HuH-7 (cell line): ENCODE data around the gene TP53I11.

Experiments
- DNase-seq: peaks from one replicate; pipeline ENCODE4 v3.0.0; 2011; ENCODE audit warnings: low spot score

The TP53I11 gene

DNA sequence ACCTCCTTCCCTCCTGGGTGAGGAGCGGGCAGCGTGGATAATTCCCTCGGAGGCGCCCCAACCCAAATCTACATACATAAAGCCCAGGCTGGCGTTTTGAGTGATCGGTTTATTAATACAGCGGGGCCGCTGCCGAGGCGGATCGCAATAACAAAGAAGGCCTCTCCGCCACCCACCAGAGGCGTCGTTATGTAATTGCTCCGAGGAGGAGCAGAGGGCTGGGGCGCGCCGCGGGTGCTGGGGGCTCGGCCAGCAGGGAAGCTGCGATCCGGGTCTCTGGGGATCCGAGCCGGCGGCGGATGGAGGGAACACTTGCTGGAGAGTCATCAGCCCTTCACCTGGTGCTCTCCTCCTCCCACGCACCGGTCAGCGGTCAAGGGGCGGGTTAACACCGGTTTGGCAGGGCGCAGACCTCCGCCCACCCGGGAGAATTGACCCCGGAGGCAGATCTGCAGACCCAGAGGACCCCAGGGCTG, 6.4 kb upstream of the TP53I11 start:
- no peak for DNase-seq

DNA sequence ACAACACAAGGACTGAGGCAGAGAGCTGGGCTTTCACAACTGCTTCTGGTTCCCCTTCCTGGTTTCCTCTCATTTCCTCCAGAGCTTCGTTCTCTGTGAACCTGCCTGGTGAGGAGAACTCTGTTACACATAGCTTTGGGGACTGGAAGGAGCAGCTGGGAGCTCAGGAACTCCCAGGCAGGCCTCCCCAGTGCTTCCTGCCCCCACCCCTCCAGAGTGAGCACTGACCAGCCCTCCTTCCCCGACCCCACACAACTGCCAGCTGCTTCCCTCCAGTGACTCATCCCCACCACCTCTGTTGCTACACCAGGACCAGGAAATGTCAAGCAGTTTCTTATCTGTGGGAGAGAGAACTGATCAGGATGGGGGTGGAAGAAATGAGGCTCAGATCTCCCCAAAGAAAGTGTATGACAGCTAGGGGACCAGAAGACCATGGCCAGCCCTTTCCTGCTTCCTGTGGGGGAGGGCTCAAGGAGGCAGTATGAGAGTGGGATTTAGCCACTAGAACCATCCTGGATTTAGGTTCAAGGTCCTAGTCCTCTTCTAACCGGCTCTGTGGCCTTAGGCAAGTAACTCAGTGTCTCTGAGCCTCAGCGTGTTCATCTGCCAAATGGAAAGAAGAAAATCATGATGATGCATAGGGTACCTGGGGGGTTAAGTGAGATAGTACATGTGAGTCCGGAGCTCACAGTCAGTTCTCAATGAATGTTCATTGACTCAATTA, 4.5 kb upstream of the TP53I11 start:
- no peak for DNase-seq

DNA sequence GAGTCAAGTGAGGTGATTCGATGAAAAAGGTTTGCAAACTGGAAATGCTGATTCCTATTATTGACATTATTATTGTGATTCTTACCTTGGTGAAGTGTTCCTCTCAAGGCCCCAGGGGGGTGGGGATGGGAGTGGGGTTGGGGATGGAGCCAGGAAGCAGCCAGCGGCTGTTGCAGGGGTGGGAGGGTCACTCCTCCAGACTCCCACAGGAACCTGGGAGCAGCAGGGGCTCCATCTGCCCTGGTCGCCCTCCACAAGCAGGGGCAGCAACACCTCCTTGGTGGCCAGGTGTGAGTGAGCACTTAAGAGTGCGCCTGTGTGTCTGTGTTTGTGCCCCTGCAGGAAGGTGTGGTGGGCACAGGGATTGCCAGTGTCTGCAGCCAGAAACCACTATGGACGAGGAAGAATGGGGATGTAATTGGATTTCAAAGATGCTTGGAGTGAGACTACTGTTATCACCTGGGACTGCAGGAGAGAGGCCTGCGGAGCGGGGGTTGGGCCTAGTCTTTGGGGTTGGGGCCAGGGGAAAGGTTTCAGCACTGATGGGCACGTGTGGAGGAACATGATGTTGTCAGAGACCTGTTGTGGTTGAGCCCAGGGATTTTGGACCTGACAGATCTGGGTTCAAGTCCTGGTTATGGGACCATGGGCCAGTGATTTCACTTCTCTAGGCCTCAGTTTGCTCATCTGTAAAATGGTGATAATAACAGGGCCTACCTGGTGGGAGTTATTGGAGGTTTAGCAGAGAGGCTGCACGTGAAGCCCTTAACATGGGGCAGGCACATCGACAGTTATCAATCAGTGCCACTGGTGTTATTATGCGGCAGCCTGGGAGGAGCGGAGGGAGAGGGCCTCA, 3.6 kb upstream of the TP53I11 start:
- no peak for DNase-seq

DNA sequence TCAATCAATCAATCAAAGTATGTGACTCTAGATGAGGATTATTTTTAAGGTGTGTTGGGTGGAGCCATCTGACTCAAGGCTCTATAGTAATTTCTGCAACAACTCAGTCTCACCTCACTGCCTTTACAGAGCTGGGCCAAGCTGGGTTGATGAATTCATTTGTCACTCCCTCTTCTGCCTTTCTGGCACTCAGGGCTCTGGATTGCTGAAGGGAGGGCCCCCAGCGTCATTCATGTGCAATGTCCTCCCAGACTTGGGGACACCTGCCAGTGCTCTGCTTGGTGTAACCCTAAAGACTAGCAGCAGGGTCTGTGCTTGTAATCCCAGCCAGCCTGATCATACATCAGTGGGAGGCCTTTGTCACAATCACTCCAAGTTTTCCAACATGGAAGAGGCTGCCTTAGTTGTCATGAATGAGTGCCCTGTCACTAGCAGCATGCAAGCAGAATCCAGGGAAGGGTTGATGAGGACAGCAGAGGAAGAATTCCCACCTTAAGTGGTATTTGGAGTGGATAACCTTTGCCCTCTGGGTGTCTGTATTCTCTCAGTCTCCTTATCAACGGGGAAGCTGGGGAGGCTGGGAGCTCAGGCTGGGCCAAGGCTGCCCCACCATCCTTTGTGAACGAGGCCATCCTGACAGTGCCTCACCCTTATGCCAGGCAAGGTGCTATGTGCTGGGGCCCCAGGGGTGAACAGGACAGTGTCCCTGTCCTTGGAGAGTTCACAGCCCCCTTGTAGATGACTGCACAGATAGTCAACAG, 2.0 kb upstream of the TP53I11 start:
- DNase-seq = no peak

DNA sequence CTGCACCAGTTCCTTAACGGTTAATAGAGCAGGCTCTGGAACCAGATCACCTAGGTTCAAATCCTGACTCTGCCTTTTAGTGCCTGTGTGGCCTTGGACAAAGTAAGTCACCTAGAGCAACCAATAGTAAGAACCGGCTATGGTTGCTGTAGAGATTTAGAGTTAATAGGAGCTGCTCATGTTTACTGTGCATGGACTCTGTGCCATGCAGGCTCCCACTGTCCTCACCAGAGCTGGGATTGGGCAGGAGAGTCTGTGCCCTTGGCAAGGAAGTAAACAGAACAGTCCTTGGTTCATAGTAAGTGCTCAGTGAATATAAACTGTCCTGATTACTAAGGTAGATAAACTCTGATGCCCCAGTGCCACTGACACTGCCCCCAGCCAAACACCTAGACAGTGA, 1.4 kb upstream of the TP53I11 start:
- DNase-seq = no peak

DNA sequence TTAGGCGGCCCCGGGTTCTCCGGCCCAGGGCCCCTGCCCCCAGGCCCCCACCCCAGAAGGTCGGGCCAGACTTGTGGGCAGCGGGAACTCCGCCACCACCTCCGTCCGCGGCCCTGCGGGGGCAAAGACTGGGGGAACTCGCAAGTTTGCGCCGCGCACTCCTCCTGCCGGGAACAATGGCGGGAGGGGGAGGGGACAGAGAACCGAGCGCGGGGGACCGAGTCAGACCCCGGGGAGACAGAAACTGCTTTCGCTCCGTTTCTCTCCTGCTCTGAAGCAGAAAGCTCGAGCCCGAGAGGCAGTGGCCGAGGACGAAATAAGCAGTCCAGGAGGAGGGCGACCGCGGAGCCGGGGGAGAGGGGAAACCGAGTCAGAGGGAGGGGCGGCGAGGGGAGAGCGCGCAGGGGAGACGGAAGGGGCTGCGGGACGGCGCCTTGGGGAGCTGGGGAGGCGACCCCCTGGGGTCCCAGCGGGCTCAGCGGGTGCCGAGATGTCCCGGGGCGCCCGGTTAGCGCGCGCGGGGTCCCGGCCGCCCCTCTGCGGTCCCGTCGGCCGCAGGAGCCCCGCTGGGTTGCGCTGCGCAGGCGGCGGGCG, 555 bp downstream of the TP53I11 start:
- DNase-seq = peak; percentile 53

DNA sequence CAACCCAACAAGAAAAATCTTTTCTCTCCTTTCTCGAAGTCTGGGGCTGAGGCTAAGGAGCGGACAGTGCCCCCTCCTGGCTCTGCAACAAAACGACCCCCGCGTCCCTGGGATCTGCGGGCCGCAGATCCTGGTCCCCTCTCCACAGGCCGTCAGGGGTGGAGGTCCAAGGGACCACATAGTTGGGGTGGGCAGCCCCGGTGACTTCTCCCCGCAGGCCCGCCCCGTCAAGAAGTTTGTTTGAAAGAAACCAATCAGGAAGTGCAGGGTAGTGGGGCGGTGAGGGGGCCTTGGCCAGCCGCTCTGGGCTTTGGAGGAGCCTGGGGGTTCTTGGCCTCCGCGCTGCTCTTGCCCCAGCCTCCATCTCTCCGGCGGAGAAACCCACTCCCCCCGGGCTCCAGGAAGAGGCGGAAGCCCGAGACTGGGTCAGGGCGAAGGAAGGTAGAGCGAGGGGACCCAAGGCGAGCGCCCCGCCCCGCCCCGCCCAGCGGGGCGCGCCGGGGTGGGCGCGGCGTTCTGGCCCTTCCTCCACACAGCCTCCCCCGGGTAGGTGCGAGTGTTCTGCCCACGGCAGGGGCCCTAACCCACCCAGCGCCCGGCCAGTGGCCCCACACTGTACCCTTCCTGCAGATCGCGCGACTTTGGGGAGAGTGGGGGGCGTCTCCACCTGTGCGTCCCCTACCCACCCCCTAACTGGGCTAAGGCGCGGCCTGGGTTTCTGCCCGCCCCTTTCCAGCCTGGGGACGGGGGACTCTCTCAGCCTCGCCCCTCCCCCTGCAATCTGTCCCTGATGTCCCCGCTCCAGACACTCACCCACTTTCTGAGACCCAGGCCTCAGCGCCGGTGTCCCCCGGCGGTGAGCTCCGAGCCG, 1.3 kb downstream of the TP53I11 start:
- DNase-seq = peak; percentile 74

DNA sequence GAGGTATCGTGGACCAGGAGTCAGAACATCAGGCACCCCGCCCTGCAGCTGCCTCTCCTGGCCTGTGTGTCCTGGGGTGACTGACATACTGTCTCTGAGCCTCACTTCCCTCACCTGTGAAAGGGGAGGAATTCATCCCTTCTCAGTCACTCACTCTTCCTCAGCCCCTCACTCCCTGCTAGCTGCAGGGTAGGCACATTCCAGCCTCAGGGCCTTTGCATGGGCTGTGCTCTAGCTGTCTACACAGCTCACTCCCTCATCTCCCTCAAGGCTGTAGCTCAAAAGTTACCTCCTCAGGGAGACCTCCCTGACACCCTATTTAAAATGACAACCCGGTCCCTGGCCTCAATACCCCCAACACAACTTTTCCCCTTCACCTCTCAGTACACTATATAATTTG, 2.5 kb downstream of the TP53I11 start:
- DNase-seq = no peak

DNA sequence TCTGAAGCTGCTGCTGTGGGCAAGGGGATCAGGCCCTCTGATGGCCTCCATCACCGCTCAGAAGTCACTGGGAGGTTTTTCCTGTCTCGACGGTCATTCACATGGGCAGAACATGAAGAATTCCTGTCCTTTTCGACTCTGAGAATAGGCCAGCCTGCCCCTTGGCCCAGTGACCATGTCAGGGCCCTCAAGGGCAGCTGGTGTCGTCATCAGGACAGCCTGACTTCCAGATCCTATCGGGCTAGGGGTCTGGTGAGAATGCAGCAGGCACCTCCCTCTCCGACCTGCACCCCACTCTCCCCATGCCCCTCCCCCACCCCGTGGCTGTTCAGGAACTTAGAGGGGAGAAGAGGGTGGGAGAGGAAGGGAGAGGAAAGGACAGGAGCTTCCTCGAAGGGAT, 3.6 kb downstream of the TP53I11 start:
- no peak for DNase-seq

DNA sequence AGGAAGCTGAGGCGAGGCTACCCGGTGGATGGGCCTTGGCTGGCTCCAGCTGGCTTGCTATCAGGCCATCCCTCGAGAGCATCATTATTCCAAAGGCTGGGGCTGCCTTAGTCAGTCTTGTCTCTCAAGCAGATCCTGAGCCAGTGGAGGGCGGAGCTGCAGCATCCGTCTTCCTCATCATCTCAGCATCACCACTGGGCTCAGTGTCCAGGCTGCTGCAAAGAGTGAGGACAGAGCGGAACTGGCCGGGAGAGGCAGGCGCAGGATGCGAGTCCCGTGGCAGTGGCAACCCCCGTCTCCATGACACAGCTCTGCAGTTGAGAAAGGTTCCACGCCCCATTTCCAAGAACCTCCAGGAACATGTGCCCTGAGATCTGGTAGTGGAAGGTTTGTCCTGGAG, 4.4 kb downstream of the TP53I11 start:
- DNase-seq = no peak

DNA sequence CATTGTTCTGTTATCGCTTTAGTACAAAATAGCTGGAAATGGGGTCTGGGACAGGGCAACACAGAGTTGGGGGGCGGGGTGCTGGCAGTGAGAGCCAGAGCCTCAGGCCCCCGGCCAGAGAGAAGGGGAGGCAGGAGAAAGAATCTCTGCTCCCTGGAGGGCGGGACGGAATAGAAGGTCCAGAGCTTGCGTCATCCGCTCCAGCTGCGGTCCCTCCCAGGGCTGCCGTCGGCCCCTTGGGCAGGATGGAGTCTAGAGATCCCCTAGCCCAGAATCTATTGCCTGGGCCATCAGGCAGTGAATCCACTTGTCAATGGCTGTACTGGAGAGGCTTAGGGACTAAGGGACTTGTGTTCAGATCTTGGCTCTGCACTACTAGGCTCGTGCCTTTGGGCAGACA, 5.0 kb downstream of the TP53I11 start:
- no peak for DNase-seq

DNA sequence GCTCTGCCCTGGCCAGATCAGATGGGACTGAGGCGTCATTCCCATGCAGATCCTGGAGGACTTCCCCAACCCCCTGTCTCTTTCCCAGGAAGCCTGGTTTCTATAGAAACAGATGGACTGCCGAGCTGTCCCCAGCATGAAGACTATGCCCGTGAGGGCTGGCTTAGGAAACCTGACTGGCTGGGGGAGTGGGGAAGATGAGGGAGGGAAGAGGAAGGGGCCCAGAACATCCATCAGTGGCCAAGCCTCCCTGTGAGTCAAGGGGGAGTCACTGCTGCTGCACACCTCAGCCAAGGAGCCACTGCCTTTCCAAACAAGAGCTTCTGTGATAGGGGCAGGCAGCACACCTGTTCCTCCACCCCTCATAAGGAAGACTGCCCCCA, 5.8 kb downstream of the TP53I11 start:
- no peak for DNase-seq

DNA sequence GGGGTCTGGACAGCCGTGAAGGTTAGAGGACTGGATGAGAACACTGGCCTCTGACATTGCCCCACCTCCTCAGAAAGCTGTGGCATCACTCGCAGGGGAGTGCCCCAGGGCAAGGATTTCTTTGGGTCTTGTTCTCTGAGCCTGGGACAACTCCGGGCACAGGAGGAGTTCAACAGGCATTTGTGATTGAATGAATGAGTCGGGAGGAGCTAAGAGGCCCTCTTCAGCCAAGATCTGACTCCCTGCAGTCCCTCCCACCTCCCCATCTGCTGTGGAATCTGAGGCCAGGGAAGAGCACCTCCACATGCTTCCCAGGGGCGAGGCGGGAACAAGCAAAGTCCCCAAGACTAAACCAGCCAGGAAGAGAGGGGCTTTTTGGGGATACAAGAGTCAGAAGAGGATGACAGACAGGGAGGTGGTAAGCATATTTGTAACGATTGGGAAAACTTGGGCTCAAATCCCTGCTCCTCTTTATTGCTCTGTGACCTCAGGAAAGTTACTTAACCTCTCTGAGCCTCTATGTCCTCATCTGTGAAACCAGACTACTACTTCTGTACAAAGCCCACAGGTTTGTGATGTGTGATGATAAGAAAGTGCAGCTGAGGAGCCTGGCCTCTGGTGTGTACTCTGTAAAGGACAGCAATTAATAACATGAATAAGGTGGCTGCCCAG, 6.4 kb downstream of the TP53I11 start:
- DNase-seq = no peak

DNA sequence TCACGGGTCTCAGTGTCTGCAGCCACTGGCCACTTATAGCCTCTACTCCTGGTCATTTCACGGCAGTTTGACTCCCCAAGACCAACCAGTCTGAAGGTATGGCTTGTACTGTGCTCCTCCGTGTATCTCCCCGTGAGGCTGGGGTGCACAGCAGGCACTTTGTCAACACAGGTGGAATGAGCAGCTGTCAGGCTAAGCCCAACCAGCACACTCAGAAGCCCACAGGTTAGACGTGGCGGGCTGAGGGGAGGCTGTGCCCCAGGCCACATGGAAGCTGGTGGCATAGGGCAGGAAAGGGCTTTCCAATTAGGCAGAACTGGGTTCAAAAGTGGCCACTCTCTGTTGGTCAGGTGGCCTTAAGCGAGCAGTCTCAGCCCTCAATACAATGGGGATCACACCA, 7.0 kb downstream of the TP53I11 start:
- no peak for DNase-seq

DNA sequence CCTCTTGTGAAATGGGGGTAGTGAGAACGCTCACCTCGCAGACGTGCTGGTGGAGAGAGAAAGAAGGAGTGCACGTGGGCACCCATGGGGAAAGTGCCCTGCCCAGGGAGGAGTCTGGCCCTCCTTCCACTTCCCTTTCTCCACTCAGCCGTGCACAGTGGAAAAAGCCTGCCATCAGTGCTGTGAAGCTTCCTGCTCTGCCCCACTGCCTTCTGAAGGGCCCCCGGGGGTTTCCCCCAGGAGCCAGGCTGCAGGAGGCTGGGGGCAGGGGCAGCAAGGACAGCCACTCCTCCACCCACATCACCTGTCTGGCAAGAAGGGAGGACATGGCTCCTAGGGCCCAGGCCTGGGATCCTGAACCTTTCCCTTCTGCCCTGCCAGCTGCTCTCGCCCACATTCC, 7.6 kb downstream of the TP53I11 start:
- DNase-seq = no peak

DNA sequence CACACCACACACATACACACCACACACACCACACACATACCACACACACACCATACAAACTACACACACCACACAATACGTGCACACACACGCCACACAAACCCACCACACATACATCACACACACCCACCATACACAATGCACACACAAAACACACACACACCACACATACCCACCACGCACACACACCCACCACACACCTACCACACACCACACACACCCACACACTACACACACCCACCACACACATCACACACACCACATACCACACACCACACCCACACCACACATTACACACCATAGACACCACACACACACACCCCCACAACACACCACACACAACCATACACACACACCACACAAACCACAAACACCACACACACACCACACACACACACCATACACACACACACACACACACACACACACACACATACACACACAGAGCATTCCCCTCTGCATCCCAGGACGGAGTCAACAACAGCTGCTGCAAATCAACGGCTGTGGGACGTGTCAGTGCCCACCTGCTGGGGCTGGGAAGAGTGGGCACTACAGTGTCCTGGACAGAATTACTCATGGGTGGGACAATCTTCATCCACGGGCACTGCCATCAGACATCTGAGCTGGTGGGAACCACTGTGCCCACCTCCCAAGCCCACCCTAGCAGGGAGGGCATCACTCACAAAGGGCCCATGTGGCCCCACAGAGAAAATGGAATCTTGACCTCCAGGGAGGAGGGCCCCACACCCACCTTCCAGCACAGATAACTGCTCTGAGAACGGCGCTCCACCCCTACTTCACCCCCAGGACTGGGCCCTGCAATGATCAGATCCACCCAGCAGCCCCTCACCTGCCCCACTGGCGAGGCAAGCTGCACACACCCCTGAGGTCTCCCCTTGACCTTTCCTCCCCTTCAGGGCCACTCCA, 8.4 kb downstream of the TP53I11 start:
- DNase-seq = no peak

DNA sequence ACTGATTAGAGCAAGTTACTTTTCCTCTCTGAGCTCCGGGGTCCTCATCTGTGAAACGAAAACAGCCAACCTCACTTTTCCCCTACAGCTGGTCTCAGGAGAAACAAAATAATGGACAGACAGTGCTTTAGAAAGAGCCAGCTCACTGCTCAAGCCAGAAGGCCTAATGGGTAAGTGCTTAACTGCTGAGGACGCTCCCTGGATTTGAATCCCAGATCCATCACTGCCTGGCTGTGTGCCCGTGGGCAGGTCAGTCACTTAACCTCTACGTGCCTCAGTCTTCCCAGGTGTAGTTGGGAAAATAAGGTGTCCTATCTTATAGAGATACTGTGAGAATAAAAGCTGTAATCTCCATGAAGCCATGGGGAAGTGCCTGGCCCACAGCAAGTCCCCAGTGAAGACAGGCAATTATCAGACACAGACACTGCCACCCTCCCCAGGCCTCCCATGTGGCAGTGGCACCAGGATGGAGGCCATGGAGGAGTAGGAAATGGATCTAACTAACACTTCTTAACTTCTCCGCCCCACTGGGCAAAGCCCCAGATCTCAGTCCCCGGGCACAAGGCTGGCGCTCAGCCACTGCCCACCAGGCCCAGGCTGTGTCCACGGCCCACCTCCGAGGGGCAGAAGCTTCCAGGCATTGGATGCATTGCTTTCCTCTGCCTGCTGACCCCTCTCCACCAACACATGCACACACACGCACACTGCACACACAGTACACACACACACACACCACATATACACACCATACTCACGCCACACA, 9.2 kb downstream of the TP53I11 start:
- DNase-seq = no peak

DNA sequence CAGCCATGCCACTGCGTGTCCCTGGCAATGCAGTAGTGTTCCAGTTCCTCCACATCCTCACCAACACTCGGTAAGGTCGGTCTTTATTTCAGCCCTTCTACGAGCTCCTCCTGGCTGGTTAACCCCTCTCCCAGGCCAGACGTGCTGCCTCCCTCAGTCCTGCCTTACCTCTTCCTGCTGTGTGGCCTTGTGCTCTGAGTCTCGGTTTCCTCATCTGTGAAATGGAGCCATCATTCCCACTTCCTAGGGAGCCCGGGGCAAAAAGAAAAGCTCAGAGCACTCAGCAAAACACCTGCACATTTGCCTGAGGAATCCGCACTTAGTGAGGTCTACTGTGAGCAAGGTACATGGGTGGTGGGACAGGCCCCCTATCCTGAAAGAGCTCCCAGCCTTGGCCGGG, 9.8 kb downstream of the TP53I11 start:
- DNase-seq = no peak

DNA sequence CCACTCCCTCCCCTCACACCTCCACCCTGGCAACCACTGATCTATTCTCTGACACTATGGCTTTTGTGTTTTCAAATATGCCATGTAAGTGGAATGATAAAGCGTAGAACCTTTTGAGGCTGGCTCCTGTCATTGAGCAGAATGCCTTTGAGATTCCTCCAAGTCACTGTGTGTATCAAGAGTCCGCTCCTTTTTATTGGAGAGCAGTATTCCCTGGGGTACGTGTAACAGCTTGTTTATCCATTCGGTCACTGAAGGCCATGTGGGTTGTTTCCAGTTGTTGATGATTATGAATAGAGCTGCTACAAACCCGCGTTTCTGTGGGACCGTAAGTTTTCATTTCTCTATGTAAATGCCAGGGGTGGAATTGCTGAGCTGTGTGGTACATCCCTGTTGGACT, 10.3 kb downstream of the TP53I11 start:
- DNase-seq = no peak
